Measurements from ENCODE around the gene KCNQ1.

The KCNQ1 gene

DNA sequence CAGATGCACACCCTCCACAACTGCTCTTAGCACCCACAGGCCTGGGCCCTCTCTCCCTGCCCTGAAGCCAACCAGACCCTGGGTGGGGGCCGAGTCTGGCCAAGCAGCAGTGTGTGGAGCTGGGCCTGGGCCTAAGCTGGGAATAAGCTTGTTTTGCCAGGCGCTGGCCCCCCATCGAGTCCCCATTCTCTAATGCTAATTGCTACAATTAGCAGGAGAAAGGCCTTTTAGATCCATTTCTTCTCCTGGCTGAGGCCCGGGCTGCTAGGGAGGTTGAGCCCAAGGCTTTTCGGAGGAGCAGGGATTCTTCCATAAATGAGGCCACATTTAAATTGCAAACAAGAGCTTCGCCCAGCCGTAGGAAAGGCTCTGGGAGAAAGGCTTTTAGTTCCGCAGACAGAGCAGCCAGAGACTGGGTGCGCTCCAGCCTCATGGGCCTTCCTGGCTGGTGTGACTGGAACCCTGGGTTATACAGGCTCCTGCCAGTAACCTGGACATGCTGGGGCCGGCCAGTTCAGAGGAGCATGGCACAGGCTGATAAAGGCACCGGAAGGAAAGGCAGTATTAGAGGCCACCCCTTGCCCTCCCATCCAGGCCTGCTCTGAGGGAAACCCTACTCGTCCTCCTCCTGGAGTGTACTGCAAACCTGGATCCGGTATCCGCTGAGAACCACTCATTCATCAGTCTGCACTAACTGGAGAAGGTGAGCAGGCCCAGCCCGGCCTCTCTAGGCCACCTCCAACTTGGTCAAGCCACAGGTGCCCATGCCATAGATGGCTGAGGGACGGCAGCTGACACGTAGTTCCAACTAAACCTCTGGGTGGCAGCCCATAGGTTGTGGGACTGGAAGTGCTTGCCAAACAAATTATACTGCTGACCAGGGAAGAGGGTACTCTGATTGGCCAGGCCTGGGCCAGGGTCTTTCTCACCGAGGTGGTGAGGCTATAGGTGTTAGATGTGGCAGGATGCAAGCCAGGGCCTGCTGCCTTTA, 248.8 kb downstream of the KCNQ1 start:
- no peak for DNase-seq

DNA sequence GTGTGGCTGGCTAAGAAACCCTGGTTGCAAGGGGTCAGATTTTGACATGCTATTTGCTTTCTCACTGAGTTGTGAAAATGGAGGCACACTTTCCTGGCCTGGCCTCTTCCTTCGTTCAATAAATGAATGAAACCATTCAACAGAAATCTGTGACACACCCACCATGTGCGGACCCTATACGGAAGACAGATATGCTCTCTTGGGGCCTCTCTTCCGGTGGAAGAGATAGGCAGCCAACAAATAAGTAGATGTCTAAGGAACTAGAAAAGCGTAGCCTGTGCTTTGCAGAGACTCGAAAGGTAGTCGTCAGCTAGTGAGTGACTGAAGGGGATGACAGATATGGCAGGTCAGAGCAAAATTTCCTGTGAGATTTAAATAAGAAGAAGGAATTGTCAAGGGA, 249.7 kb downstream of the KCNQ1 start:
- no peak for DNase-seq

DNA sequence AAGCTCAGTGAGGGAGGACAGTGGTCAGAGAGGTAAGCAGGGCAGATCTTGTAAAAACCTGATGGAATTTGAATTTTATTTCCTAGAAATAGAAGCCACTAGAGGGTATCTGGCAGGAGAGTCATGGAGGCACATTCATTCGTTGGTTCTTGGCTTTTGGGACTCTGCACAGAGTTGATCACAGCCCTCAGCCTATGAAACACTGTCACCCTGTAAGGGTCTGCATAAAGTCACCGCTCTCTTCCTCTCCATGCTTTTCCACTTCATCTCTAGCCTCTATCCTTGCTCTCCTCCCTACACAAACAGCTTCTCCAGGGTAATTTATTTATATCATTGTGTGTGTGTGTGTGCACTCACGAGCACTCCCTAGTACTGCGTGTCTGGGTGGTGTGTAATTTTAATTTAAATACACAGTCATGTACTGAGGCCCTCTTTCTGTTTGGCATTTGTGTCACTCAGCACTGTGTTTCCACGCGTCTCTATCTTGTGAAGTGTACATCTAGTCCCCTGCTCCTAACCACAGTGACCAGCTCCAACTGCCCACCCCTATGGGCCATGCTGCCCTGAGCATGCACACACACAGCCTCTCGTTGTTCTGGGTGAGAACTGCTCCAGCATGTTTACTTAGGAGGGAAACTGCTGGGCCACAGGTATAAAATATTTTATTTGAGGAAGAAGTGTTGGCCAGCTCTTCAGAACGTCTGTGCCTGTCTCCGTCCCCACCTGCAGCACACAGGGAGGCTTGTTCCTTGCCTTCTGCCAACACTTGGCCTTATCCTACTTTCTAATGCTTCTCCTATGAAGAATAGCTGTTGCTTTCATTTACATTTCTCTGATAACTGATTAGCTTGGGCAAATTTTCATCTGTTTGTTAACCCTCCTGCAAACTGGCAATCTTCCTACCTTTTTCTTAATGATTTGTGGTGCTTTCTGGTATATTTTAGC, 250.5 kb downstream of the KCNQ1 start:
- DNase-seq: no peak

DNA sequence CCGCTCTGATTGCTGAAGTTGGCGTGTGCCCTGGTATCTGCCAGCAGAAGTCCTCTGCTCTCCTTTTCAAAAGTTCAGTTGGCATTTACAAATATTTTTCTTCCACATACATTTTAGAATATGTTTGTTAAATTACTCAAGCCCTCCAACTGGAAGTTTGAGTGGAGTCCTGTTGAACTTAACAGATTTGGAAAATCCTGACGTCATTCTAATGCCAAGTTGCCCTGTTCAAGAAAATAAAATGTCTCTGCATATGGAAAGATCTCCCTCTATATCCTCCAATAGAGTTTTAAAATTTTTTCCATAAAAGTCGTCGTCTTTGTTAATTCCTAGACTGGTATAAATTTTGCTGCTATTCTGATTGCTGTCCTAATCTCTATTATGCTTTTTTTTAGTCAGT, 251.6 kb downstream of the KCNQ1 start:
- DNase-seq: no peak

DNA sequence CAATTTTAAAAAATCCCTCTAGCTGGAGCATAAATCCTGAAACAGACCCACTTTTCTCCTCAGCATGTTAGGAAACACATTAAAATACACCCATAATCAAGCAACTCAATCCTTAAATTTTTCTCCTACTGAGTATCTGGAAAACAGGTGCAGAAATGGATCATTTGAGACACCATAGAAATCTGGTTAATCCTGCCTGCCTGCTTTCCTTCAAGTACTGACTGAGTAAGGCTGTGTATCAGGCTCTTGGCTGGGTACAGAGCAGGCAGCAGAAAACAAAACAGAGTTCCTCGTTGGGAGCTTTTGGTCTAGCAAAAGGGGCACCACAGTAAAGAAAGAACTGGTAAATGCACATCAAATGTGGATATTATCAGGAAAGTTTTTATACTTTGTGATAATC, 253.1 kb downstream of the KCNQ1 start:
- no peak for DNase-seq

DNA sequence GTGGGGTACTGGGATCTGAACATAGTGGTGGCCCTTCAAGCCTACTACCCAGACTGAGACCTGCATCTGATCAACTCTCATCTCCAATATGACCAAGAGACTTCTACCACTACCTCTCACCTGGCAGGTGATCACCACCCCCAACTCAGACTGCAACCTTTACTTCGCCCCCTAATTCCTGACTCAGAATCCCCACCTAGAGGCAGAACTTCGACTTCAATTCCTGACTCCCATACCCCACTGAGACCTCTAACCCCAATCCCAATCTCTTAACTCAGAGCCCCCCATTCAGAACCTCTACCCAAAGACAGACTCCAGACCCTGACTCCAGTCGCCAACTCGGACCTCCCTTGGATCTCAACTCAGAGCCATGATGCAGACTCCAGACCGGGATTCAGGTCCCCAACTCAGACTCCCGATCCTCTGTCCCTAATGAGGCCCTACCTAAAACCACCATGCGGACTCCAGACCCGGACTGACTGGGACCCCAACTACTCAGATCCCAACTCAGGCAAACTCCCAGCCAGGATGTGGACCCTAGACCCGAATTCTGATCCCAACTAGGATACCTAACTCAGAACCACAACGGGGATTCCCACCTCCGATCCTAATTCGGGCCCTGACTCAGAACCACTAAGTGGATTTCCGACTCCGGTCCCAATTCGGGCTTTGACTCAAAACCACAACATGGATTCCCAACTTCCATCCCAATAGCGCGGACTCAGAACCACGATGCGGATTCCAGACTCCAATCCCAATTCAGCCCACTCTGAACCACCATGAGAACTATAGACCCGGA, 253.8 kb downstream of the KCNQ1 start:
- DNase-seq: no peak

DNA sequence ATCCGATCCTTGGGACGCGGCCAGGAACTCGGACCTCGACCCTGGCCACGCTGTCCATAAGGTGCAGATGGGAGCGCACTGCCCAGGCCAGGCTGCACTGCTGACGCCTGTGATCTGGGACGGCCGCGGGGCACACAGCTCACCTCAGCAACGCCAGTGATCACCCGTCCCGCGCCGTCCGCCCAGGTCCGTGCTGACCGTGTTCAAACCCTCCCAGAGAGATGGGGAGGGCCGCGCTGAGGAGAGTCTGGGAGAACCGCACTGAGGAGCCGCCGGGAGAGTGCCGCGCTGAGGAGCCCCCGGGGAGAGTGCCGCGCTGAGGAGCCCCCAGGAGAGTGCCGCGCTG, 254.3 kb downstream of the KCNQ1 start:
- no peak for DNase-seq

DNA sequence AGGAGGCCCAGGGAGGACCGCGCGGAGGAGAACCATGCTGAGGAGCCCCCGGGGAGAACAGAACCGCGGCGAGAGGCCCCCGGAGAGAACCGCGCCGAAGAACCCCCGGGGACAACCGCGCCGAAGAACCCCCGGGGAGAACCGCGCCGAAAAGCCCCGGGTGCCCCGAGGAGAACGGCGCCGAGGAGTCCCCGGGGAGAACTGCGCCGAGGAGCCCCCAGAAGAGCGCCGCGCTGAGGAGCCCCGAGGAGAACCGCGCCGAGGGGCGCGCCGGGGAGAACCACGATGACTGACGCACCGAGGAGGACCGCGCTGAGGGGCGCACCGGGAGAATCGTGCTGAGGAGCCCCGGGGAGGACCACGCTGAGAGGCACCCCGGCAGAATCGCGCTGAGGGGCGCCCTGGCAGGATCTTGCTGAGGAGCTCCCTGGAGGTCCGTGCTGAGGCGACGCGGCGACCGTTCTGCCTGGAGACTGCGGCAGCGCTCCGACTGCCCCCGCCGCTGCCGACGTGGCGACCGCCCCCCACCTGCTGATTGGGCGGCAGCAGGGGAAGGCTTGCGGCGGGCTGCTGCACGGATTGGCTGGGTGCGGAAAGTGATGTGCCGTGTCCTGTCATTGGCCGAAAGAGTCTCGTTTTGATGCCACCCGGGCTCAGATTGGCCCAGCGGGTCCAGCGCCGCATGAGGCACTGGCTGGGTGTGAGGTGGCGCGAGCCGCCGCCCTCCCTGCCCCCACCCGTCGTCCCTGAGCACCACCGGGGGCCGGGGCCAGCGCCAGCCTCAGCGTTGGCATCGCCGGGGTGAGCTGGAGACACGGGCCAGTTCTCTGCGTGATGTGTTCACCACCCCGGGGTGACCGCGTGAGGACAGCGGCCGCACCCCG, 255.0 kb downstream of the KCNQ1 start, which contains the start of gene KCNQ1OT1:
KCNQ1OT1 (minus strand) TSS at position 464 of the 884 bp plus-strand sequence.
- DNase-seq: peak; percentile 93

DNA sequence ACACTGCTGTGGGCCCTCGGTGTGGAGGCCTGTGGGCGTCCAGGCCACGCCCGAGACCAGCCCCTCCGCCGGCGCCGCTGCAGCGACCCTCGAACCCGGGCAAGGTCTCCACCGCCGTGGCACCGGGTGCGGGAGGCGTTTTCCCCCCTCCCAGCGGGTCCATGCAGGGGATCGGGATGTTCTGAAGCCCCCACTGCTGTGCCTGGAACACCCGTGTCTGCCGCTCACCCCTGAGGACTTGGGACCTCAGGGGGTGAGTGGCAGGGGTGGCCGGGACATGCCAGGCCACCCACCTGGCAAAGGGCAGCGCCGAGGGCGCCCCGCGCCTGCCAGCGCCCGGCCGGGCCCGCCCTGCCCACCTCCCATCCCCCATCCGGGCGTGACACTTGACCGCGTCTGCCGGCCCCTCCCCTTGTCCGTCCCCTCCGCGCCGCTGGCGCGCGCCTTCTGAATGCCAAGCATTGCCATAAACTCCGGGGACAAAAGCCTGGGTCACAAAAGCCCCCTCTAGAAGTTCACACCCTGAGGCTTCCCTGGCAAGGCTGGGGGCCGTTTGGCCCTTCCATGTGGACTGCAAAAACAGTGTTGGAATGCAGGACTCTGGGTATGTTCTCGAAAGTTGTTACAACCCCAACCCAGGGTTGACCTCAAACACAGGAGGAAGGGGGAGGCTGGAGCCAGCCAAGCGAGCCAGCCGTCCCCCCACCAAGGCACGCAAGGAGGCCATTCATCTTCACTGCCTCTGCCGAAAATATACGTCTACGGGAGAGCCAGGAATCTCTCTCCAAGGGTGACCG, 255.8 kb downstream of the KCNQ1 start:
- DNase-seq: peak; percentile 32

DNA sequence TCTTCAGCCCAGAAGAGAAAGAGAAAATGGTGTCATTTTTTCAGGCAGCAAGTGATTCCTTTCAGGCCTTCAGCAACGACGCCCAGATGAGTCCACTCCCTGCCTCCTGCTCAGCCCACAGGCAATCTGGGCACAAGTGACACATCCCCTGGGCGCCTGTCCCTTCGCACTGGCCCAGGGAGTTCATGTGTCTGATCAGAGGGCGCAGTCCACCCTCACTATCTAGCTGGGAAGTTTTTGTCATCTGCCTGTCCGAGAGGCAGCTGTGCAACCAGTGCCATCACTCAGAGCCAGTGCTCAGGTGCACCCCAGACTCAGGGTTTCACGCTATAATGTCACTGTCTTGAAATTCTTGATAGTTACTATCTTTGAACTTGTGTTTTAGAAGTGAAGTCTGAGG, 256.4 kb downstream of the KCNQ1 start:
- no peak for DNase-seq

DNA sequence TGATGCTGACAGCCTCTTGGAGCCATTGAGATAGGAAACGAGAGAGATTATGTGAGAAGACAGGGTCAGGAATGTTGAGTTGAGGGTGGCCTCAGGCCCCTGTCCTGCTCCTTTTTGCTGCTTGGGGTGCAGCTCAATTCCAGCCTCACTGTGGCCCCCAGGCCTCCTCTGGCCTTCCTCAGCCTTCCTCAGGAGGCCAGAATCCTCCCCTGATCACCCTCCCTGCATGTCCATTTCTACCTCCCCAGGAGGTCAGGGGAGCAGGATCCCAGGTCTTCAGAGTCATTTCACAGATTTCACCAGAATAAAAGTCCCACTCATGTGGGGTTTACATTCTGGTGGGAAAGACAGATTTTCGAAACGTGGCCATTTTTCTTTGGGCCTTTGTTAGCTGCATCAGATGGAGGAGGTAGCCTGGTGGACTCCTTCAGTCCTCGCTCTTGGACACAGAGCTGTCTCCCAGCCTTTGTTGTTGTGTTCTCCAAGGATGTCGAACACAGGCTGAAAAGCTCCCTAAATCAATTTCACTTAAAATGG, 257.2 kb downstream of the KCNQ1 start:
- no peak for DNase-seq

DNA sequence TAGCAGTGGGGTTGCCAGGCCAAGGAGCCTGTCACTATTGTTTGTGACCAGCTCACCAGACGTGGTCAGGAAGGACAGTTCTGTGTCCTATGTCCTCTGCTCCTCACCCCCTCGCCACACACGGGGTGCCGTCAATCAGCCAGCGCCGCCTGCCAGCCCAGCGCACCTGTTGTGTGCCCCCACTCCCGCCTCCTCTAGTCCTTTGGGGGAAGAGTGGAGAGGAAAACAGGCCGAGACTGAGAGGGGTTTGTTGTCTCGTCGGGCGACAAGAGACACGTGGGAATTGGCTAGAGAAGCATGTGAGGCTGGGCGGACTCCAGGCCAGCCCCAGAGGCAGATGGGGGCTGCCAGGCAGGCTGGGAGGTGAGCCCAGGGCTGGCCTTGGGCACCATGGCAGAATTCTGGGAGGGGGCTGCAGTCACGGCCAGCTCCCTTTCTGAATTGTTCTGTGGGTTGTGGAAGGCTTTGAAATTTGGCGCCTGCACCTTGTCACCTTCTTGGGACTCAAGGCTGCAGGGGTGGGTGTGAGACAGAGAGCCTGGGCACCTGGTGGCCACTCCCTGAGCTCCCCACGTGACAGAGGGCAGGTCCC, 258.1 kb downstream of the KCNQ1 start:
- no peak for DNase-seq

DNA sequence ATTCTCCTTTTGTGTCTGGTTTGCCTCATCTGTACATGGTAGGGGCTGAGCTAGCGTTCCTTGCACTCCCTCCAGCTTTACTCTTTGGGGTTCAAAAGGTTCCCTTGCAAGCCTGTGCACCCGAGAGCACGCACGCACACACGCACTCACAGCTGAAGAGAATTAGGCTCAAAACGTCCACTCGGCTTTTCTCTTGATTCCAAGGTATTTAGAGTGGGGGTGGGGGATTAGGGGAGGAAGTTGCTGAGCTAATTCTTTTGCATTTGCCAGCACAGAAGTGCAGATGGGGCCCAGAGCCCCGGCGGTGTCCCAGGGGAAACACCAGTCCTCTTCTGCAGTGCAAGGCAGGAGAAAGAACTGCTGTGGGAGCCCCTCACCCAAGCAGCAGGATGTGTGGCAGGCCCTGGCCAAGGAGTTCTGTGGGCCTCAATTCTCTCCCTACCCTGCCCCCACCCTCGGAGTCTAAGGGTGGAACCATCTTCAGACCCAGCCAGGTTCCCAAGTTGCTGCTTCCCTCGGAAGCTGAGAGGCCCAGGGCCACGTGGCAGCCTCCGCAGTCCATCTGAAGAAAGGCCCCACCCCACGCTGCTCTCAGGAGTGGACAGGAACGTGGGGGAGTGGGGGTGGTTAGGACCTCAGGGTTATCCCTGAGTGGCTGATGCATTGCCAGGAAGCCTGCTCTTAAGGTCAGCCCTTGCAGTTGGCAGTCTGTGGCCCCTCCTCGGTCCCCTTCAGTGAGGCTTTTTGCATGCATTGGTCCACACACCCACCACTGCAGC, 258.7 kb downstream of the KCNQ1 start:
- DNase-seq: no peak

DNA sequence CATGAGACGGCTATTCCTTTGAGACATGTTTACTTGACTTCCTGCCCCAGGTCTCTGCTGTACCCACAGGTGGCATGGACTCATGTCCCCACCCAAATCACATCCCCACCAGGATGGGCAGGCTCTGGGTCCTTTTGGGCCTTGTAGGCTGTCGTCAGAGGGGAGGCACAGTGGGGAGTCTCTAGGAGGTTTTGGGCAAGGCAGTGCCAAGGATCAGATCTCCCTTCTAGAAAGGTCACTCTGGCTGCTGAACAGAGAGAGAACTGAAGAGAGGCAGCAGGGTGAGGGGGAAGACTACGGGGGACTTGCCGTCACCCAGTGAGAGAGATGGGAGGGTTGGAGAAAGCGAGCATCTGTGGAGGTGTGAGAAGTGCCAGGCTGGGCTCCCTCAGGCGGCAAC, 259.5 kb downstream of the KCNQ1 start:
- DNase-seq: no peak

DNA sequence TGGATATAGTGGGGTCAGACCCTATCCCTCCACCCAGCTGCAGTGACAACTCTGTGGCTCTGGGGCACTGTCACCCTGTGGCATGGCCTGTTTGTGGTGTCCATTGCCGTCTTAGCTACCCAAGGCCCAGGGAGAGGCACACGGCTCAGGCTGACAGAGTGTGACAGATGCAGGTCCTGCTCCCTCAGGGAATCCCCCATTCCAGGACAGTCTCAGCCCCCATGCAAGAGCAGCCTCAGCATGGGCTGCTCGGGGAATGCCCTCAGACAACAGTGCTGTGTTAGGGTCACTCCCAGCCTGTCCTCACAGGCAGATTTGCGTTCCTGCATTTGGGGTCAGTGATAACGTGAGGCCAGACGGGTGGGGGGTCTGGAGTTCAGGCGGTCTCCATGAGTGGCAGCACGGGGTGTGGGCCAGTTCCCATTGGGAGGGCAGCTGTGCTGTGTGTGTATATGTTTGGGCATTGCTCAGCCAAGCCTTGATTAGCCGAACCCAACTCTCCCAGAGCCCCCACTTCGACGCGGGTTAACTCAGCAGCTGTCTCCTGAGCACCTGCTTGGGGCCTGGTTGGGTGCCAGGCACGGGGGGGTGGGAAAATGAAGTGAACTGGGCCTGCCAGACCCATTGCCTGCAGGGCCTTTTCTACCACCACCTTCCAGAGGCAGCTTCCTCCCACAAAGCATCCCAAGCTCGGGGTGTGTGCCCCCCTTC, 260.2 kb downstream of the KCNQ1 start:
- no peak for DNase-seq

DNA sequence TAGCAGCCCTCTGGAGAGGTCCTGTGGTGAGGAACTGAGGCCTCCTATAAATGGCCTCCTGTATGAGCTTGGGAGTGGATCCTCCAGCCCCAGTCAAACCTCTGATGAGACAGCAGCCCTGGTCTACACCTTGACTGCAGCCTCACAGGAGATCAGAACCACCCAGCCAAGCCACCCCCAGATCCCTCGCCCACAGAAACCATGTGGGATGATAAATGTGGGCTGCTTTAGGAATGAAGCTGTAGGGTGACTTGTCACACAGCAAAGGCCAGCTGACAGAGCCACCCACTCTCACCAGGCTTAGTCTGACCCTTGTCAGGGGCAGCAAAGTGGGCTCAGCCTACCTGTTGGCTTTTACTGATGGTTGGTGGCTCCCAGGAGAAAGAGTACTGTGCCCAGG, 261.5 kb downstream of the KCNQ1 start:
- no peak for DNase-seq

DNA sequence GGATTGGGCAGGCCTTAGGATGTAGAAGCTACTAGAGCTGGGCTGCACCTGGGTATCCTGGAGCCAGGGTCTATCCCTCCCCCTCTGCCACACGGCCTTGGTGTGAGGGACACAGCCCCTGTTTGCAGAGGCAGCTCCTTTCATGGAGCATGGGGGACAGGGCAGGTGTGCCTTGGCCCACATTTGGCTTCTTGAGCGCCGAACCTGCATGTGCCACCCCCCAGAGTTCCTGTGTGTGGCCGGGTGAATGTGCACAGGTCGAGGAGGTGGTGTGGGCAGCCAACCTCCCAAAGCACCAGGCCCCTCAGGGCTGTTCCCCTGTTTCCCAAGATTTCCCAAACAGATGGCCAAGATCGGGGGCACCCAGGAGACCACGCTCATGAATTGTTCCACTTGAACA, 262.9 kb downstream of the KCNQ1 start:
- DNase-seq: no peak

DNA sequence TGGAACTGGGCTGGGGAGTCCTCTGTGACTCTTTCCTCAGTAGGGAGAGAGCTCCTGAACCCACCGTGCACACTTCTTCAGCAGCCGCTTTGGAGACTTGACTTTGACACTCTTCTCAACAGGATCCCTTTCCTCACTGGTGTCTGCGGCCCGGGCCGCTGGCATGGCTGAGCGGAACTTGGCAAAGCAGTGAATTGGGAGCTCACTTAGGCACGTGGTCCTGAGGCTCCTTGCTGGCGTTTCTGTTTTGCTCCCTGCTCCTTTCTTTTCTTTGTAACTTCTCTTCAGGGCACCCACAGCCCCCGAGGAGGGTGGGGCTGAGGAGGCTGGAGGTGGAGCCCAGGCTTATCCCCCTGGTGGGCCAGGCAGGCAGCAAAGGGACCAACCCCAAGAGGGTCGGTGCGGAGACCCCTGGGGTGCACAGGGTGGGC, 263.4 kb downstream of the KCNQ1 start:
- DNase-seq: no peak
